CD4-positive, alpha-beta T cell (primary cell): Measurements from ENCODE around the gene YPEL2. TPM values are rescaled to one million over a fixed set of nuclear protein-coding genes. Genes with fewer than 3 reads are reported as not detected.

Experiments
- ATAC-seq: fragments of 200-7000 bp; cut with Tn5 transposase; one replicate; pipeline ENCODE4 v1.10.0; 2022; ENCODE audit warnings: mild to moderate bottlenecking; ENCODE audit not compliant: poor library complexity
- CTCF ChIA-PET: fragments of 350-600 bp; sonication (Branson Sonifier 250); formaldehyde crosslinking; loops from one replicate; lab custom pipeline; 2021; ENCODE audit warnings: antibody characterized with exemption, inconsistent platforms; lab: Charles Lee
- POLR2A ChIA-PET: fragments of 350-600 bp; sonication (Branson Sonifier 250); formaldehyde crosslinking; loops from one replicate; lab custom pipeline; 2021; ENCODE audit warnings: antibody characterized with exemption, inconsistent platforms; lab: Charles Lee
- DNase-seq, 14 experiments: peaks; one replicate each; pipeline ENCODE4 v3.0.0-alpha.2; 2013 to 2020; ENCODE audit warnings: mixed read lengths in 2 of 14
- H3K27ac ChIP-seq, 2 donors: one replicate each; pipeline versions ENCODE4 v1.5.1 to v1.7.0; 2013; ENCODE audit warnings: low read length in 2 of 2, low read depth in 1 of 2, mild to moderate bottlenecking in 1 of 2
- H3K27me3 ChIP-seq, 2 experiments: 1 replicate in 1 of 2; 2 replicates in 1 of 2; pipeline versions ENCODE4 v1.6.1 to v1.7.0; 2013; ENCODE audit warnings: low read length in 2 of 2, control low read depth in 1 of 2, mild to moderate bottlenecking in 1 of 2, moderate library complexity in 1 of 2; ENCODE audit not compliant: insufficient read depth in 2 of 2, control insufficient read depth in 1 of 2
- H3K36me3 ChIP-seq: one replicate; pipeline ENCODE4 v1.6.1; 2013; ENCODE audit warnings: low read length, control low read depth; ENCODE audit not compliant: insufficient read depth
- H3K4me1 ChIP-seq: one replicate; pipeline ENCODE4 v1.6.1; 2013; ENCODE audit warnings: low read length, control low read depth; ENCODE audit not compliant: insufficient read depth
- H3K4me3 ChIP-seq: one replicate; pipeline ENCODE4 v1.5.1; 2013; ENCODE audit warnings: mild to moderate bottlenecking, low read length, moderate library complexity
- H3K9me3 ChIP-seq, 2 experiments: 1 replicate in 1 of 2; 2 replicates in 1 of 2; pipeline versions ENCODE4 v1.6.1 to v1.7.0; 2013; ENCODE audit warnings: low read length in 2 of 2, mild to moderate bottlenecking in 2 of 2, control low read depth in 1 of 2, moderate library complexity in 1 of 2; ENCODE audit not compliant: control insufficient read depth in 1 of 2, insufficient read depth in 1 of 2
- H3K27ac Mint-ChIP-seq: one replicate; pipeline ENCODE4 v1.8.0; 2020; ENCODE audit warnings: mixed read lengths
- H3K27me3 Mint-ChIP-seq: one replicate; pipeline ENCODE4 v1.8.0; 2021; ENCODE audit warnings: mixed read lengths
- H3K36me3 Mint-ChIP-seq: one replicate; pipeline ENCODE4 v1.8.0; 2021; ENCODE audit warnings: low read depth, mixed read lengths
- H3K4me1 Mint-ChIP-seq: one replicate; pipeline ENCODE4 v1.8.0; 2021; ENCODE audit warnings: low read depth, mixed read lengths
- H3K4me3 Mint-ChIP-seq: one replicate; pipeline ENCODE4 v1.8.0; 2020; ENCODE audit warnings: mild to moderate bottlenecking, mixed read lengths
- H3K9me3 Mint-ChIP-seq: one replicate; pipeline ENCODE4 v1.8.0; 2020; ENCODE audit warnings: mixed read lengths
- intact Hi-C, 2 experiments: fragments of 100-400 bp; cut with DNase I in 1 of 2; cut with micrococcal nuclease in 1 of 2; formaldehyde crosslinking; loops; one replicate each; pipeline versions ENCODE4 v1.15.1 to v1.9.0; 2023 to 2025; cut with DNase I, micrococcal nuclease
- total RNA-seq, 174 experiments: library from RNA in 2 of 174; stranded (reverse) in 2 of 174; gene quantifications; one replicate each; pipeline ENCODE4 v1.2.3 and lab custom pipeline; 2021 to 2026
- TF ChIP-seq, protein P1 (sequence below): fragments of 200-600 bp; IDR thresholded peaks from one replicate; pipeline ENCODE4 v1.8.0; 2022; ENCODE audit warnings: antibody characterized with exemption, mild to moderate bottlenecking

Gene YPEL2
- total RNA-seq, 2 experiments from 2014 or later, result 69.1 to 71.6 TPM

DNA sequence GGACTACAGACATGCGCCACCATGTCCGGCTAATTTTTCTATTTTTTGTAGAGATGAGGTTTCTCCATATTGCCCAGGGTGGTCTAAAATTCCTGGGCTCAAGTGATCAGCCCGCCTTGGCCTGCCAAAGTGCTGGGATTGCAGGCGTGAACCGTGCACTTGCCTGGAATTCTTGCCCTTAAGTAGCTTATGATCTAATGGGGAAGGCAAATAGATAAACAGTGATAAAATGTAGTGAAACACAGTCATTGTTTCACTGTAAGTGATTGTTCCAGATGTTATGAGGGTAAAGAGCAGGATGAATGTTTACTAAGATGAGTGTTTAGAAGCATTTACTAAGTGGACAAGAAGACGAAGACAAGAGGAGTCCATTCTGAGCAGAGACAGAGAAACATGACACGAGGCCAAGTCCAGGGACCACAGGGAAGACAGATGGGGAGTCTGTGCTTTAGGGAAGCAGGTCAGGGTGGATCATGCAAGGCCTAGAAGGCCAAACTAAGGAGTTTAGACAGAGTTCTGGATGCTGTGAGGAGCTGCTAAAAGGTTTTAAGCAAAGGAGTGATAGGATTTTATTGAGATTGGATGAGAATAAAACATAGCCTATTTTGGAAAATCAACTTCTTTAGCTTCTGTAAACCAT is 36.9 kb downstream of the YPEL2 start:
- H3K36me3 Mint-ChIP-seq, result peaks cover 7% of the 10 kb centered on the region
- no peak for ATAC-seq
- TF ChIP-seq, protein P1, sequence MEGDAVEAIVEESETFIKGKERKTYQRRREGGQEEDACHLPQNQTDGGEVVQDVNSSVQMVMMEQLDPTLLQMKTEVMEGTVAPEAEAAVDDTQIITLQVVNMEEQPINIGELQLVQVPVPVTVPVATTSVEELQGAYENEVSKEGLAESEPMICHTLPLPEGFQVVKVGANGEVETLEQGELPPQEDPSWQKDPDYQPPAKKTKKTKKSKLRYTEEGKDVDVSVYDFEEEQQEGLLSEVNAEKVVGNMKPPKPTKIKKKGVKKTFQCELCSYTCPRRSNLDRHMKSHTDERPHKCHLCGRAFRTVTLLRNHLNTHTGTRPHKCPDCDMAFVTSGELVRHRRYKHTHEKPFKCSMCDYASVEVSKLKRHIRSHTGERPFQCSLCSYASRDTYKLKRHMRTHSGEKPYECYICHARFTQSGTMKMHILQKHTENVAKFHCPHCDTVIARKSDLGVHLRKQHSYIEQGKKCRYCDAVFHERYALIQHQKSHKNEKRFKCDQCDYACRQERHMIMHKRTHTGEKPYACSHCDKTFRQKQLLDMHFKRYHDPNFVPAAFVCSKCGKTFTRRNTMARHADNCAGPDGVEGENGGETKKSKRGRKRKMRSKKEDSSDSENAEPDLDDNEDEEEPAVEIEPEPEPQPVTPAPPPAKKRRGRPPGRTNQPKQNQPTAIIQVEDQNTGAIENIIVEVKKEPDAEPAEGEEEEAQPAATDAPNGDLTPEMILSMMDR, result no peak
- Histone ChIP-seq H3K27ac (no peak overlapping the region), H3K9me3 (no peaks in the 10 kb centered on the region), H3K36me3 (no peaks in the 10 kb centered on the region), H3K4me3 (no peak overlapping the region), H3K4me1 (peaks cover 86% of the 10 kb centered on the region), H3K27me3 (no peaks in the 10 kb centered on the region)
- no peak for DNase-seq
- no peaks in the 10 kb centered on the region for H3K27me3 Mint-ChIP-seq
- H3K4me3 Mint-ChIP-seq, result no peak overlapping the region
- H3K27ac Mint-ChIP-seq, result peak overlapping the region; percentile 8
- CTCF ChIA-PET, result interaction anchor here (0.6 to 2.0 kb wide), 2 partner anchors 39 to 1304 kb away, joined by 3 to 7 read pairs; no protein-coding TSS in a partner anchor
- no peaks in the 10 kb centered on the region for H3K9me3 Mint-ChIP-seq
- H3K4me1 Mint-ChIP-seq, result peaks cover 85% of the 10 kb centered on the region
- intact Hi-C loops, result loop anchor here (5.0 to 10.0 kb wide), 2 partner anchors 36 to 76 kb away; partner anchors contain the start of gene YPEL2 (in 1 of the 2)
- POLR2A ChIA-PET, result interaction anchor here (0.7 to 1.3 kb wide), 2 partner anchors 13 to 52 kb away, joined by 3 read pairs; no protein-coding TSS in a partner anchor

DNA sequence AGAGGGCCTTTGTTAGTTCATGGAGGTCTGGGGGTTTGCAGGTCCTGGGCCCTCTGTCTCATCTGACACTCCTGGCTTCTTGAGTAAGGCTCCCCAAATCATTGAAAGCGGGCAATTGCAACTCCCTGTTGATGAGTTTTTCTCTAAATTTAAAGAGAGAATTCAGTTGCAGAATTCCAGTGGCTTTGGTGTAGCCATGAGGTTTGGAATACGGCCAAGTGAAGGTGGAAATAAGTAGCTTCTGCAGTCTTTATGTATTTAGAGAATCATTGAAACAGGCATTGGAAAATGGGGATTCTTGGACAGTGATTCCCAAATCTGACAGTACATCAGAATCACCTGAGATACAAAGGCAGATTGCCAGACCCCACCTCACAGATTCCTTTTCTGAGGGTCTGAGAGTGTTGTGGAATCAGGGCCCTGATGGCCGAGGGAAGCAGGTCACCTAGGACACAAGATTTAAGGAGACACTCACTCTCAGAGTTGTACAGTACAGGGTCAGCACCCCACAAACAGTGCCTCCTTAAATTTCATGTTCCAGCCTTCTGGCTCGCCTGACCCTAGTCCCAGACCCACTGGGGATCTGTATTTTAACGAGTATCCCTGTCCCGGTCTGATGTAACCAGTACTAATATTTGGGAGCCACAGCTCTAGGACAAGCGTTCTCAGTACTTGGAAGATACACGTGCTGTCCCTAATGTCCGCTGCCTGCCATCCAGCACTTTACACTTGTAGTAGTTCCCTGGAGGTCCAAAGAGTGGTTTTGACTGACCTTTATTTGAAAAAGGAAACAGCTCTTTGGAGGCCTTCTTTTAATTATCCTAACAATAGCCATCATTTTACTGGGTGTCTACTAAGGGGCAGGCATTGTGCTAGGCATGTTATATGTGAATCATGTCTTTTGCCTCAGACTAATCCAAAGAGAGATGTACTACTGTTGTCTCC is 37.8 kb downstream of the YPEL2 start:
- no peak overlapping the region for H3K4me3 ChIP-seq
- intact Hi-C loops, result loop anchor here (5.0 to 10.0 kb wide), 2 partner anchors 37 to 75 kb away; partner anchors contain the start of gene YPEL2 (in 1 of the 2)
- Mint-ChIP-seq H3K4me3 (no peak overlapping the region), H3K27me3 (no peaks in the 10 kb centered on the region), H3K27ac (peak overlapping the region; percentile 8), H3K36me3 (peaks cover 7% of the 10 kb centered on the region), H3K4me1 (peaks cover 85% of the 10 kb centered on the region), H3K9me3 (no peaks in the 10 kb centered on the region)
- CTCF ChIA-PET, result interaction anchor here (2.0 kb wide), 1 partner anchor 40 kb away, joined by 7 read pairs; no protein-coding TSS in a partner anchor
- H3K4me1 ChIP-seq, result peaks cover 85% of the 10 kb centered on the region
- POLR2A ChIA-PET, result interaction anchor here (1.3 kb wide), 1 partner anchor 53 kb away, joined by 3 read pairs; no protein-coding TSS in a partner anchor
- no peak for ATAC-seq
- no peak for DNase-seq
- no peaks in the 10 kb centered on the region for H3K9me3 ChIP-seq
- H3K36me3 ChIP-seq, result no peaks in the 10 kb centered on the region
- TF ChIP-seq, protein P1, result no peak
- H3K27ac ChIP-seq, result no peak overlapping the region
- H3K27me3 ChIP-seq, result no peaks in the 10 kb centered on the region

- no peak overlapping the region for H3K27ac ChIP-seq
- intact Hi-C loops, result no loop called here
- TF ChIP-seq, protein P1, result no peak
- Mint-ChIP-seq H3K4me1 (peaks cover 88% of the 10 kb centered on the region), H3K36me3 (peaks cover 7% of the 10 kb centered on the region), H3K27me3 (no peaks in the 10 kb centered on the region), H3K27ac (peak overlapping the region; percentile 88), H3K4me3 (no peak overlapping the region), H3K9me3 (no peaks in the 10 kb centered on the region)
- CTCF ChIA-PET, result interaction anchor here (2.0 kb wide), 1 partner anchor 41 kb away, joined by 7 read pairs; no protein-coding TSS in a partner anchor
- H3K4me3 ChIP-seq, result no peak overlapping the region
- DNase-seq, result no peak
- H3K36me3 ChIP-seq, result no peaks in the 10 kb centered on the region
- H3K9me3 ChIP-seq, result no peaks in the 10 kb centered on the region
- POLR2A ChIA-PET, result no interaction called here
- no peaks in the 10 kb centered on the region for H3K27me3 ChIP-seq
- H3K4me1 ChIP-seq, result peaks cover 79% of the 10 kb centered on the region
- ATAC-seq, result no peak
Observed at GRCh38 chr17:59370593-59371299, 39.3 kb downstream of the YPEL2 start.
